Keratinocyte (primary cell): ENCODE results near the gene UBASH3B.
"Not testable (repeated sequence)": the region's sequence is repeated elsewhere in the genome, so short reads cannot be mapped to it uniquely, and the experiment has no call there.

Source experiments
- EZH2 ChIP-seq: IDR thresholded peaks from one replicate; pipeline ENCODE4 v1.6.1; 2012; ENCODE audit warnings: inconsistent platforms, mild to moderate bottlenecking, low read length, moderate library complexity
- TF ChIP-seq, protein P1 (sequence below), 3 experiments: IDR thresholded peaks in 1 of 3; conservative IDR thresholded peaks in 1 of 3; optimal IDR thresholded peaks in 1 of 3; 2 replicates in 2 of 3; 3 replicates in 1 of 3; pipeline versions ENCODE3 to v1.5.1; 2011; ENCODE audit warnings: low read length in 3 of 3, mild to moderate bottlenecking in 3 of 3, moderate library complexity in 2 of 3, control low read depth in 1 of 3, inconsistent platforms in 1 of 3; ENCODE audit not compliant: insufficient read depth in 2 of 3; ENCODE audit errors: extremely low read depth in 1 of 3

DNA sequence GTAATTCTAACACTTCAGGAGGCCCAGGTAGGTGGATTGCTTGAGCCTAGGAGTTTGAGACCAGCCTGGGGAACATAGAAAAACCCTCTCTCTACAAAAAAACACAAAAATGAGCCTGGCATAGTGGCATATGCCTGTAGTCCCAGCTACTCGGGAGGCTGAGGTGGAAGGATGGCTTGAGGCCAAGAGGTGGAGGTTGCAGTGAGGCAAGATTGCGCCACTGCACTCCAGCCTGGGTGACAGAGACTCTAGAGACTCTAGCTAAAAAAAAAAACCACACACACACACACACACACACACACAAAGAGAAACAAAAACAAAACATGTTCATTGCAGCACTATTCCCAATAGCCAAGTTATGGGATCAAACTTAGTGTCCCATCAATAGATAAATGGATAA is 48.4 kb upstream of the UBASH3B start:
- TF ChIP-seq, protein P1, sequence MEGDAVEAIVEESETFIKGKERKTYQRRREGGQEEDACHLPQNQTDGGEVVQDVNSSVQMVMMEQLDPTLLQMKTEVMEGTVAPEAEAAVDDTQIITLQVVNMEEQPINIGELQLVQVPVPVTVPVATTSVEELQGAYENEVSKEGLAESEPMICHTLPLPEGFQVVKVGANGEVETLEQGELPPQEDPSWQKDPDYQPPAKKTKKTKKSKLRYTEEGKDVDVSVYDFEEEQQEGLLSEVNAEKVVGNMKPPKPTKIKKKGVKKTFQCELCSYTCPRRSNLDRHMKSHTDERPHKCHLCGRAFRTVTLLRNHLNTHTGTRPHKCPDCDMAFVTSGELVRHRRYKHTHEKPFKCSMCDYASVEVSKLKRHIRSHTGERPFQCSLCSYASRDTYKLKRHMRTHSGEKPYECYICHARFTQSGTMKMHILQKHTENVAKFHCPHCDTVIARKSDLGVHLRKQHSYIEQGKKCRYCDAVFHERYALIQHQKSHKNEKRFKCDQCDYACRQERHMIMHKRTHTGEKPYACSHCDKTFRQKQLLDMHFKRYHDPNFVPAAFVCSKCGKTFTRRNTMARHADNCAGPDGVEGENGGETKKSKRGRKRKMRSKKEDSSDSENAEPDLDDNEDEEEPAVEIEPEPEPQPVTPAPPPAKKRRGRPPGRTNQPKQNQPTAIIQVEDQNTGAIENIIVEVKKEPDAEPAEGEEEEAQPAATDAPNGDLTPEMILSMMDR (optimal IDR thresholded peaks at IDR 0.05 in 1 of 3, IDR thresholded peaks at IDR 0.05 in 1 of 3, conservative IDR thresholded peaks at IDR 0.05 in 1 of 3; ENCODE audit: extremely low read depth in 1 of 3, insufficient read depth in 2 of 3, low read length in 3 of 3) = not testable (repeated sequence)
- TF ChIP-seq EZH2 = not testable (repeated sequence)
